ENCODE measurements around the gene OR2T5. TPM values are rescaled to one million over a fixed set of nuclear protein-coding genes. Genes with fewer than 3 reads are reported as not detected.

OR2T5 gene, protein sequence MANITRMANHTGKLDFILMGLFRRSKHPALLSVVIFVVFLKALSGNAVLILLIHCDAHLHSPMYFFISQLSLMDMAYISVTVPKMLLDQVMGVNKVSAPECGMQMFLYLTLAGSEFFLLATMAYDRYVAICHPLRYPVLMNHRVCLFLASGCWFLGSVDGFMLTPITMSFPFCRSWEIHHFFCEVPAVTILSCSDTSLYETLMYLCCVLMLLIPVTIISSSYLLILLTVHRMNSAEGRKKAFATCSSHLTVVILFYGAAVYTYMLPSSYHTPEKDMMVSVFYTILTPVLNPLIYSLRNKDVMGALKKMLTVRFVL
- total RNA-seq = not detected in 2 replicates

GRCh38 chr1:248488289-248488688 is at the start of gene OR2T5:
OR2T5 (plus strand) TSS chr1:248488589; CDS start chr1:248488589, 0 bp downstream.

DNA sequence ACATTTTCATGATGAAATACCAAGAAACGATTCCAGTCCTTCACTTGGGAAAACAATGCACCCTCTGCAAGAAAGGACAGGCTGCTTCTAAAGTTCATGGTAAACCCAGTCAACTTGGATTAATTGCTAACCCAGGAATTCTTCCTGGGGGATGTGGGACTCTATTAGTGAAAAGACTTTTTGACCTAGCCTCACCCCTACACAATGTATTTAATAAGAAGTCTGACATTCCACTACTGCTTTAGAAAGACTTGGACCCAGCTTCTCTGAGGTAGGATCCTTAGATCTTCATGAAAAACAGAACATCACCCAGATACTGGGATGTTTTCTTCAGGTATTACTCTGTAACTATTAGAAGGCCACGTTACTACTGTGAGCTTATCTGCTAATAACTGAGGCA is 43.0 kb upstream of the OR2T5 start, which contains the start of gene OR2T2:
OR2T2 (plus strand) TSS at position 239 of the 400 bp plus-strand sequence. CDS start 7,161 bp downstream, outside the sequence.

GRCh38 chr1:248473051-248473450 is 15.3 kb upstream of the OR2T5 start, which contains the start of gene OR2T3:
OR2T3 (plus strand) TSS chr1:248473351; CDS start chr1:248473351, 0 bp downstream.

GRCh38 chr1:248507773-248508172 is 19.4 kb downstream of the OR2T5 start, which contains the start of gene OR2G6:
OR2G6 (plus strand) TSS chr1:248508073; CDS start chr1:248521647, 13,574 bp downstream.

Other genes starting within 250 kb of the OR2T5 start
- gene OR2T33, start 210.6 kb upstream of the OR2T5 start, total RNA-seq = not detected in 2 replicates
- gene OR2T12, start 185.2 kb upstream of the OR2T5 start, total RNA-seq = not detected in 2 replicates
- gene OR2M7, start 164.0 kb upstream of the OR2T5 start, total RNA-seq = not detected in 2 replicates
- not detected in 2 replicates for gene OR14C36, start 139.8 kb upstream of the OR2T5 start, total RNA-seq
- gene OR2T4, start 126.9 kb upstream of the OR2T5 start, total RNA-seq = not detected in 2 replicates
- gene OR2T6, start 112.8 kb upstream of the OR2T5 start, total RNA-seq = not detected in 2 replicates
- not detected in 2 replicates for gene OR2T1, start 85.5 kb upstream of the OR2T5 start, total RNA-seq
- not detected in 2 replicates for gene OR2T2, start 43.0 kb upstream of the OR2T5 start, total RNA-seq
- not detected in 2 replicates for gene OR2T3, start 15.2 kb upstream of the OR2T5 start, total RNA-seq
- gene OR2G6, start 19.5 kb downstream of the OR2T5 start, total RNA-seq = not detected in 2 replicates
- not detected in 2 replicates for gene OR2T29, start 74.2 kb downstream of the OR2T5 start, total RNA-seq
- gene OR2T34, start 86.2 kb downstream of the OR2T5 start, total RNA-seq = not detected in 2 replicates
- not detected in 2 replicates for gene OR2T10, start 109.1 kb downstream of the OR2T5 start, total RNA-seq
- not detected in 2 replicates for gene OR2T11, start 146.5 kb downstream of the OR2T5 start, total RNA-seq
- gene OR2T35, start 156.7 kb downstream of the OR2T5 start, total RNA-seq = not detected in 2 replicates
- not detected in 2 replicates for gene OR2T27, start 166.9 kb downstream of the OR2T5 start, total RNA-seq
- gene OR14I1, start 214.2 kb downstream of the OR2T5 start, total RNA-seq = not detected in 2 replicates

Measured in epithelial cell of umbilical artery (primary cell).